ENCODE measurements around the gene AKR7A2. TPM values are rescaled to one million over a fixed set of nuclear protein-coding genes. Genes with fewer than 3 reads are reported as not detected.
A peak's percentile ranks its signal among the peaks of the same experiment; 100 is the strongest.

AKR7A2 gene
- total RNA-seq, 1 donor from 2014 or later = 53.7 TPM

- TF ChIP-seq CTCF (IDR thresholded peaks at IDR 0.05; ENCODE audit: unreplicated experiment) = no peak
- Mint-ChIP-seq H3K4me1 (ENCODE audit: low read depth) (no peaks in the 10 kb centered on the region), H3K9me3 (ENCODE audit: low read depth) (no peaks in the 10 kb centered on the region), H3K4me3 (ENCODE audit: low read depth) (no peak overlapping the region), H3K36me3 (ENCODE audit: insufficient read depth) (peaks cover 10% of the 10 kb centered on the region), H3K27ac (no peak overlapping the region), H3K27me3 (no peaks in the 10 kb centered on the region)
- no peak for DNase-seq (ENCODE audit: low spot score, unreplicated experiment)
Measured at GRCh38 chr1:19358710-19359109, 46.8 kb upstream of the AKR7A2 start.

GRCh38 chr1:19357299-19357986 lies 45.5 kb upstream of the AKR7A2 start:
- H3K27ac Mint-ChIP-seq = no peak overlapping the region
- DNase-seq (ENCODE audit: low spot score, unreplicated experiment) = no peak
- H3K36me3 Mint-ChIP-seq (ENCODE audit: insufficient read depth) = peaks cover 9% of the 10 kb centered on the region
- no peaks in the 10 kb centered on the region for H3K9me3 Mint-ChIP-seq (ENCODE audit: low read depth)
- H3K4me1 Mint-ChIP-seq (ENCODE audit: low read depth) = no peaks in the 10 kb centered on the region
- TF ChIP-seq CTCF (IDR thresholded peaks at IDR 0.05; ENCODE audit: unreplicated experiment) = no peak
- no peaks in the 10 kb centered on the region for H3K27me3 Mint-ChIP-seq
- H3K4me3 Mint-ChIP-seq (ENCODE audit: low read depth) = no peak overlapping the region

- no peak overlapping the region for H3K4me3 Mint-ChIP-seq (ENCODE audit: low read depth)
- no peak for DNase-seq (ENCODE audit: low spot score, unreplicated experiment)
- H3K4me1 Mint-ChIP-seq (ENCODE audit: low read depth) = no peaks in the 10 kb centered on the region
- H3K9me3 Mint-ChIP-seq (ENCODE audit: low read depth) = no peaks in the 10 kb centered on the region
- H3K36me3 Mint-ChIP-seq (ENCODE audit: insufficient read depth) = peaks cover 9% of the 10 kb centered on the region
- TF ChIP-seq CTCF (IDR thresholded peaks at IDR 0.05; ENCODE audit: unreplicated experiment) = no peak
- H3K27me3 Mint-ChIP-seq = no peaks in the 10 kb centered on the region
- no peak overlapping the region for H3K27ac Mint-ChIP-seq
Measured at GRCh38 chr1:19356266-19356665, 44.3 kb upstream of the AKR7A2 start.

- Mint-ChIP-seq H3K4me1 (ENCODE audit: low read depth) (peaks cover 2% of the 10 kb centered on the region), H3K27me3 (no peaks in the 10 kb centered on the region), H3K36me3 (ENCODE audit: insufficient read depth) (peaks cover 12% of the 10 kb centered on the region), H3K27ac (no peak overlapping the region), H3K9me3 (ENCODE audit: low read depth) (no peaks in the 10 kb centered on the region), H3K4me3 (ENCODE audit: low read depth) (no peak overlapping the region)
- no peak for DNase-seq (ENCODE audit: low spot score, unreplicated experiment)
- no peak for TF ChIP-seq CTCF (IDR thresholded peaks at IDR 0.05; ENCODE audit: unreplicated experiment)
Measured at GRCh38 chr1:19354531-19354981, 42.6 kb upstream of the AKR7A2 start.

GRCh38 chr1:19353596-19353995 lies 41.7 kb upstream of the AKR7A2 start:
- peaks cover 2% of the 10 kb centered on the region for H3K4me1 Mint-ChIP-seq (ENCODE audit: low read depth)
- DNase-seq (ENCODE audit: low spot score, unreplicated experiment) = no peak
- peak overlapping the region; percentile 82 for H3K27ac Mint-ChIP-seq
- H3K9me3 Mint-ChIP-seq (ENCODE audit: low read depth) = no peaks in the 10 kb centered on the region
- no peak overlapping the region for H3K4me3 Mint-ChIP-seq (ENCODE audit: low read depth)
- TF ChIP-seq CTCF (IDR thresholded peaks at IDR 0.05; ENCODE audit: unreplicated experiment) = no peak
- H3K27me3 Mint-ChIP-seq = no peaks in the 10 kb centered on the region
- peaks cover 12% of the 10 kb centered on the region for H3K36me3 Mint-ChIP-seq (ENCODE audit: insufficient read depth)
